NCI-H2107 (cell line): ENCODE measurements around the gene KCNIP1.

ENCODE experiments used
- DNase-seq: peaks from one replicate; lab custom pipeline; 2025; lab: John Stamatoyannopoulos, UW

KCNIP1 gene

GRCh38 chr5:170629566-170630175 is 125.9 kb downstream of the KCNIP1 start:
- DNase-seq = no peak

GRCh38 chr5:170630226-170630625 is 126.4 kb downstream of the KCNIP1 start:
- DNase-seq = no peak

- DNase-seq = no peak
Measured at GRCh38 chr5:170630711-170631141, 126.9 kb downstream of the KCNIP1 start.

- no peak for DNase-seq
Measured at GRCh38 chr5:170631466-170632195, 127.8 kb downstream of the KCNIP1 start.

- DNase-seq = no peak
Measured at GRCh38 chr5:170632266-170632984, 128.6 kb downstream of the KCNIP1 start.

- no peak for DNase-seq
Measured at GRCh38 chr5:170632985-170633234, 129.1 kb downstream of the KCNIP1 start.

- no peak for DNase-seq
Measured at GRCh38 chr5:170633235-170634081, 129.6 kb downstream of the KCNIP1 start.

- no peak for DNase-seq
Measured at GRCh38 chr5:170634256-170634990, 130.6 kb downstream of the KCNIP1 start.

- DNase-seq = no peak
Measured at GRCh38 chr5:170635706-170636105, 131.9 kb downstream of the KCNIP1 start.

- no peak for DNase-seq
Measured at GRCh38 chr5:170636206-170636605, 132.4 kb downstream of the KCNIP1 start.

- DNase-seq = no peak
Measured at GRCh38 chr5:170636801-170637477, 133.1 kb downstream of the KCNIP1 start.

- no peak for DNase-seq
Measured at GRCh38 chr5:170638051-170638450, 134.2 kb downstream of the KCNIP1 start.

GRCh38 chr5:170638454-170639220 is 134.8 kb downstream of the KCNIP1 start:
- DNase-seq = no peak

GRCh38 chr5:170639221-170639925 is 135.6 kb downstream of the KCNIP1 start:
- DNase-seq = no peak

GRCh38 chr5:170640731-170641588 is 137.1 kb downstream of the KCNIP1 start:
- DNase-seq = no peak

- no peak for DNase-seq
Measured at GRCh38 chr5:170641589-170642031, 137.8 kb downstream of the KCNIP1 start.

- no peak for DNase-seq
Measured at GRCh38 chr5:170642066-170642735, 138.4 kb downstream of the KCNIP1 start.
